Measurements from ENCODE around the gene SSH2.
A peak's percentile ranks its signal among the peaks of the same experiment; 100 is the strongest.

SSH2 gene

DNA sequence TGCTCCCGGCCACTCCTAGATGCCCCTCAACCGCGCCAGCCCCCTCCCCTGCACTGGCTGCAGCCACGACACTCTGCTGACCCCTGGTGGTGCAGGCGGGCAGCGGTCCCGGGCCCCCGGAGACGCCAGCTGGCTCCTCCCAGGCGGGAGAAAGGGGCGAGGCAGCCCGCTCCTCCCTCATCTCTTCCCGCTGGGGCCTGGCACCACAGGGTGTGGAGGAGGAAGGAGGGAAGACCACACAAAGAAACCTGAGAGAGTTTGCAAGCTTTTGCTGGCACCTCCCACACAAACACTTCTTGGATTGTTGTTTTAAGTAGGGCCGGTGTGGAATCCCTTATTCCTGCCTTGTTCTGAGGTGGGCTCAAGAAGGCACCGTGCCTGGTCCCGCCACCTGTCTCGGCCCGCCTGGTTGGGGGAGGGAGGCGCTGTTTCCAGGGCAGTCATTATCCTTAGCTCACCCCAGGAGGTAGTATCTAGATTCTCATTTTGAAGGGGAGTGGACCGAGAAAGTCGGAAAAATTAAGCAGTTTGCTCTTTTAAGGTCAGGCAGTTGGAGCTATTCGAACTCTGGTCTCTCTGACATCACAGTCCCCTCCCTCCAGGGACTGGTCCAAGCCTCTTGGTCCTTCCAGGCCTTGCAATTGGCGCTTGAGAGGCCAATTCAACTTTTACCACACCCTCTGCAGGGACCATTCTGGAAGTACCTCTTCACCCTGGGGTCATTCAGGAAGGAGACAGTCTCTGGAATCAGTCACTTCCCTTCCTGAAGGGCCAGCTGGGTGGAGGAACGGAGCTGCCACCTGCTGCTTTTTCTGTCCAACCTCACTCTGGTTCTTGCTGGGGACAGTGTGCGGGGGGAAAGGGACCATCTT is 338.1 kb downstream of the SSH2 start:
- DNase-seq (ENCODE audit: low spot score), result peak; percentile 94
- peak; percentile 88 for TF ChIP-seq CTCF (IDR thresholded peaks at IDR 0.05; ENCODE audit: extremely low read depth, missing control alignments)

DNA sequence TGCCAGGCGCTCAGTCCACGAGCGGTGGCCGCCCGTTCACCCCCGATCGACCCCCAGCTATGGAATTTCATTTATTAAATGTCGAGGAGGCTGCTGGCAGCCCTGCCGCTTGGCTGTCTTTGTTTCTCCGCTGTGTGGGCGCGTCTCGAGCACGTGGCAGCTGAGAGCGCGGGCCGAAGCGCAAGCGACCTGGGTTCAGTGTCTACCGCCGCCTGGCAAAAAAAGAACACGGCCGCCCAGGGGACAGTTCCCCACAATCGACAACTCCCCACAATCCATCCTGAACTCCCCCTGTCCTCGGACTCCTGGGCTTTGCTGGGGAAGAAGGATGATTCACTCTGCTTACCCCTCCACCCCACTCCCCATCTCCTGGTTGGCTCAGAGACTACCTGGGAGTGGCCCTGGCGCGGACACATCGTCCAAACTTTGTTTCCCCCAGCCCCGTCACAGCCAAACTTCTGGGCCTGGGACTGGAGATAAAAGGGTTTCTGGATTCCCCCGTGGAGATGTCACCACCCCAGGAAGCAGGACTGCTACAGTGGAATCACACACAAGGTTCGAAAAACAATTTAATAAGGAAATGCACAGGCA is 338.8 kb downstream of the SSH2 start:
- peak; percentile 63 for DNase-seq (ENCODE audit: low spot score)
- no peak for TF ChIP-seq CTCF (IDR thresholded peaks at IDR 0.05; ENCODE audit: extremely low read depth, missing control alignments)

DNA sequence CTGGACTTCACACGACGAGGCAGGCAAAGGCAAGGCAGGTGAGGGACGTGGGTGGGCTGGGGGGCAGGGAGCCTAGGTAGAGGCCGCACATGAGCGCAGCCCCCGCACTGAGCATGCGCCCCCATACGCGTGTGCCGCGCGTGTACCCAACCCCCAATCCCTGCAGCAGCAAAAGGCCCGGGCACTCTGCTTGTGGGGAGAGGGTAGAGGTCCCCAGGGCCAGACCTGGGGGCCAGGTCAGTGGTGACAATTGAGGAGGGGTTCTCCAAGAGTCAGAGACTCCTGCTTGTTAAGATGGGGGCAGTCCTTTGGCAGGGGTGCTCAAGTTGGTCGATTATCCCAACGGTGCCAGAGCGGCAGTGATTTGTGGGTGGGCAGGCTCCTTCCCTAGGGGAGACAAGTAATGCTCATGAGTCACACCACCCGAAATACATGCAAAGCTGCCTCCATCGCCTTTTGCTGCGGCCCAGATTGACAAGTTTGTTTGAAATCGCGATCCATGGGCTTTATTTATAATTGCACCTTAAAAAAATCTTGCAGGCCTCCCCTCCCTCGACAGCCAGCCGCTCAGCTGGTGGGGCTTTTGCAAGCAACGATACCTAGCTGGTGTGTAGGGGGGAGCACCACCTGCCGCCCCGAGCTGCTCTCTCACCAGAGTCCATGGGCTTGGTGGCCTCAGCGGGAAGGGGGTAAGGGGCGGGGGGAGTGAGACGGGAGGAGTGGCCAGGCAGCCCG is 339.4 kb downstream of the SSH2 start:
- DNase-seq (ENCODE audit: low spot score), result no peak
- no peak for TF ChIP-seq CTCF (IDR thresholded peaks at IDR 0.05; ENCODE audit: extremely low read depth, missing control alignments)

GRCh38 chr17:29589524-29590410 is 340.3 kb downstream of the SSH2 start, which contains the start of gene GIT1:
Gene GIT1, minus strand, starts transcription at chr17:29589648. Its CDS starts 270 bp downstream, at chr17:29589378.
- DNase-seq (ENCODE audit: low spot score), result peak; percentile 99
- no peak for TF ChIP-seq CTCF (IDR thresholded peaks at IDR 0.05; ENCODE audit: extremely low read depth, missing control alignments)

GRCh38 chr17:29588562-29589411 is 341.2 kb downstream of the SSH2 start:
- no peak for TF ChIP-seq CTCF (IDR thresholded peaks at IDR 0.05; ENCODE audit: extremely low read depth, missing control alignments)
- no peak for DNase-seq (ENCODE audit: low spot score)

GRCh38 chr17:29588017-29588561 is 341.9 kb downstream of the SSH2 start:
- no peak for TF ChIP-seq CTCF (IDR thresholded peaks at IDR 0.05; ENCODE audit: extremely low read depth, missing control alignments)
- no peak for DNase-seq (ENCODE audit: low spot score)

Data from GM20000 (cell line).